ENCODE data around the gene CCDC88A.
"Not testable (repeated sequence)": the region's sequence is repeated elsewhere in the genome, so short reads cannot be mapped to it uniquely, and the experiment has no call there.

Gene CCDC88A

GRCh38 chr2:55451699-55452098 is 32.0 kb upstream of the CCDC88A start:
- no peak overlapping the region for H3K4me3 ChIP-seq (ENCODE audit: low read depth, low read length)
- TF ChIP-seq CTCF (IDR thresholded peaks at IDR 0.05; ENCODE audit: low read depth, low read length) = no peak

- not testable (repeated sequence) for H3K4me3 ChIP-seq (ENCODE audit: low read depth, low read length)
Observed at GRCh38 chr2:55450014-55450413, 30.4 kb upstream of the CCDC88A start.

GRCh38 chr2:55442045-55442760 is 22.5 kb upstream of the CCDC88A start:
- H3K4me3 ChIP-seq (ENCODE audit: low read depth, low read length) = not testable (repeated sequence)

- TF ChIP-seq CTCF (IDR thresholded peaks at IDR 0.05; ENCODE audit: low read depth, low read length) = no peak
- H3K4me3 ChIP-seq (ENCODE audit: low read depth, low read length) = no peak overlapping the region
Observed at GRCh38 chr2:55441280-55441892, 21.7 kb upstream of the CCDC88A start.

GRCh38 chr2:55439101-55439397 is 19.4 kb upstream of the CCDC88A start:
- no peak for TF ChIP-seq CTCF (IDR thresholded peaks at IDR 0.05; ENCODE audit: low read depth, low read length)
- H3K4me3 ChIP-seq (ENCODE audit: low read depth, low read length) = no peak overlapping the region

- H3K4me3 ChIP-seq (ENCODE audit: low read depth, low read length) = no peak overlapping the region
- no peak for TF ChIP-seq CTCF (IDR thresholded peaks at IDR 0.05; ENCODE audit: low read depth, low read length)
Observed at GRCh38 chr2:55438391-55439100, 18.9 kb upstream of the CCDC88A start.

GRCh38 chr2:55437515-55438390 is 18.1 kb upstream of the CCDC88A start:
- no peak for TF ChIP-seq CTCF (IDR thresholded peaks at IDR 0.05; ENCODE audit: low read depth, low read length)
- H3K4me3 ChIP-seq (ENCODE audit: low read depth, low read length) = no peak overlapping the region

All from WI38 (cell line).